HFFc6 (cell line): ENCODE measurements around the gene ATF6. TPM values are rescaled to one million over a fixed set of nuclear protein-coding genes. Genes with fewer than 3 reads are reported as not detected.

ENCODE experiments used
- DNase-seq: peaks from one replicate; pipeline ENCODE4 v3.0.0-alpha.2; 2018
- H3K27ac Mint-ChIP-seq: 2 replicates; pipeline ENCODE4 v1.8.0; 2020; ENCODE audit warnings: mild to moderate bottlenecking, mixed read lengths
- H3K27me3 Mint-ChIP-seq: 2 replicates; pipeline ENCODE4 v1.8.0; 2021; ENCODE audit warnings: mild to moderate bottlenecking, moderate library complexity, mixed read lengths; ENCODE audit not compliant: insufficient read depth
- H3K36me3 Mint-ChIP-seq: 2 replicates; pipeline ENCODE4 v1.8.0; 2021; ENCODE audit warnings: low read depth, mixed read lengths
- H3K4me1 Mint-ChIP-seq: 2 replicates; pipeline ENCODE4 v1.8.0; 2020; ENCODE audit warnings: low read depth, mixed read lengths
- H3K4me3 Mint-ChIP-seq: 2 replicates; pipeline ENCODE4 v1.8.0; 2020; ENCODE audit warnings: mild to moderate bottlenecking, moderate library complexity, mixed read lengths
- H3K9me3 Mint-ChIP-seq: 2 replicates; pipeline ENCODE4 v1.8.0; 2020; ENCODE audit warnings: mild to moderate bottlenecking, mixed read lengths
- total RNA-seq, 6 experiments: library from RNA; stranded (reverse); fragmentation: NEBNext Ultra II Directional; extraction: Animal tissue kit (Norgen Biotek cat#: 25700); gene quantifications; 2 replicates in 1 of 6; 3 replicates in 5 of 6; pipeline ENCODE4 v1.2.3, GENCODE V29; 2021
- TF ChIP-seq, protein P1 (sequence below): fragments of 200-600 bp; sonication (generic); IDR thresholded peaks from 2 replicates; pipeline ENCODE4 v1.5.0; 2021; ENCODE audit warnings: antibody characterized with exemption, mild to moderate bottlenecking

The ATF6 gene
- total RNA-seq, 6 experiments from 2014 or later: 23.7 to 29.9 (median 27.6) TPM

DNA sequence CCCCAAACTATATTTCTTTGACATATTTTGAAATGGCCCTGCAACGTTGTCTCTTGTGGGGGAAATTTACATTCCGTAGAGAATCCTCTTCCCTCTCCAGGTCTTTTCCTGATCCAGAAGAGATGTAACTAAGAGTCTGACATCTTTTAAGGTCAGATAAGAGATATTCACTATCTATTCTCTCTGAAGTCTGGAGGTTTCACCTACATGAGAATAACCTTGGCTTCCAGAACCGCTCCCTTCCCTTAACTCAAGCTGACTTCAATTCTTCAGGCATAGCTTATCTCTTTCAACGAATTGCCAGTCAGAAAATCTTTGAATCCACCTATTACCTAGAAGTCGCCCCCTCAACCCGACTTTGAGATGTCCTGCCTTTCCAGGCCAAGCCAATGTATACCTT lies 34.9 kb upstream of the ATF6 start:
- DNase-seq: no peak
- Mint-ChIP-seq H3K4me1 (peaks cover 90% of the 10 kb centered on the region), H3K36me3 (no peaks in the 10 kb centered on the region), H3K27ac (peak overlapping the region; percentile 76), H3K27me3 (no peaks in the 10 kb centered on the region), H3K4me3 (no peak overlapping the region; the same call in 1 of the 2 replicates), H3K9me3 (no peaks in the 10 kb centered on the region)
- TF ChIP-seq, protein P1, sequence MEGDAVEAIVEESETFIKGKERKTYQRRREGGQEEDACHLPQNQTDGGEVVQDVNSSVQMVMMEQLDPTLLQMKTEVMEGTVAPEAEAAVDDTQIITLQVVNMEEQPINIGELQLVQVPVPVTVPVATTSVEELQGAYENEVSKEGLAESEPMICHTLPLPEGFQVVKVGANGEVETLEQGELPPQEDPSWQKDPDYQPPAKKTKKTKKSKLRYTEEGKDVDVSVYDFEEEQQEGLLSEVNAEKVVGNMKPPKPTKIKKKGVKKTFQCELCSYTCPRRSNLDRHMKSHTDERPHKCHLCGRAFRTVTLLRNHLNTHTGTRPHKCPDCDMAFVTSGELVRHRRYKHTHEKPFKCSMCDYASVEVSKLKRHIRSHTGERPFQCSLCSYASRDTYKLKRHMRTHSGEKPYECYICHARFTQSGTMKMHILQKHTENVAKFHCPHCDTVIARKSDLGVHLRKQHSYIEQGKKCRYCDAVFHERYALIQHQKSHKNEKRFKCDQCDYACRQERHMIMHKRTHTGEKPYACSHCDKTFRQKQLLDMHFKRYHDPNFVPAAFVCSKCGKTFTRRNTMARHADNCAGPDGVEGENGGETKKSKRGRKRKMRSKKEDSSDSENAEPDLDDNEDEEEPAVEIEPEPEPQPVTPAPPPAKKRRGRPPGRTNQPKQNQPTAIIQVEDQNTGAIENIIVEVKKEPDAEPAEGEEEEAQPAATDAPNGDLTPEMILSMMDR: no peak

DNA sequence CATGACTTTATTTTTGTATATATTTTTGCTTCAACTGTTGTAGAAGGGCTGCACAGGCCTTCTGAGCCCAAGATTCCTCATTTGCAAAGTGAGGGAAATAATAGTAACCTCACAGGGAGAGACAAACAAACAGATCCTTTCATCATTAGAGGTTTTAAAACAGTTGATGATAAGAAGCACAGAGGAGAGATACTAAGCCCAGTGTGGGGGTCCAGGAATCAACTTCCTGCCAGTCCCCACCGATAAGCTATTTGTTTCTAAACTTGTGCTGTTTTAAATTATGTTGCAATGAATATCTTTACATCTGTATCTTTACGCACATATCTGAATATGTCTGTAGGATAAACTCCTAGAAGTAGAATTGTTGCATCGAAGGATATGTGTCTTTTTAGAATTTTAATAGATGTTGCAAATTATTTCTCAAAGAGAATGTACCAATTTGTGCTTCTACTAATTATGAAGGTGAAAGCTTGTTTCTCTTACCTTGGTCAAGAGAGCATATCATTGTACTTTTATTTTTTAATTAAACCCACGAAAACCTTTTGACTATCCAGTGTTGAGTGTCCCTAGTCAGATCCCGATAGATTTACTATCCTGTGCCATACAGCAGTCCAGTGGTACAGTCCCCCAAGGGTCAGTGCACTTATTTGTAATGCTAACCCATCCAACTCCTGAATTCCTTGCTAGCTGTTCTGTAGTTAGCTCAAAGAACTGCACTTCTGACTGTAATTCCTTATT lies 34.0 kb upstream of the ATF6 start:
- Mint-ChIP-seq H3K27ac (peak overlapping the region; percentile 83), H3K36me3 (no peaks in the 10 kb centered on the region), H3K27me3 (no peaks in the 10 kb centered on the region), H3K4me1 (peaks cover 98% of the 10 kb centered on the region), H3K9me3 (no peaks in the 10 kb centered on the region), H3K4me3 (no peak overlapping the region)
- TF ChIP-seq, protein P1: no peak
- no peak for DNase-seq

DNA sequence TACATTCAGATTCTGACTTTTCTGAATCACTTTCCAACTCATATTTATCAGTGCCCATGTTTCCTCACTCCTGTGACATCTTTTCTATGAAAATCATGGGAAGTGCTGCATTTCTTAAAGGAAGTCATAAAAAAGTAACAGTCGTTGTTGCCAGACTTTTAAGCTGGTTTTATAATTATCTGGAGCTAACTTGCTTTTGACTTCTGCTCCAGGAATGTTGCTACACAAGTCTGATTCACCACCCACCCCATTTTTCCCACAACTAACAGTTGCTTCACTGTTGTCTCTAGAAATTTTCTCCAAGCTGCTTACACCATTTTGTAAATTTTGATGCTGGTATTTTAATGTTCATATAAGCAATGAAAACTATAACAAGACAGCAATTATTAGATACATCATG lies 32.6 kb upstream of the ATF6 start:
- no peaks in the 10 kb centered on the region for H3K27me3 Mint-ChIP-seq
- H3K36me3 Mint-ChIP-seq: no peaks in the 10 kb centered on the region
- H3K27ac Mint-ChIP-seq: peak overlapping the region; percentile 83
- peak; percentile 93 for DNase-seq
- TF ChIP-seq, protein P1: no peak
- no peak overlapping the region for H3K4me3 Mint-ChIP-seq
- H3K9me3 Mint-ChIP-seq: no peaks in the 10 kb centered on the region
- H3K4me1 Mint-ChIP-seq: peaks cover 98% of the 10 kb centered on the region

DNA sequence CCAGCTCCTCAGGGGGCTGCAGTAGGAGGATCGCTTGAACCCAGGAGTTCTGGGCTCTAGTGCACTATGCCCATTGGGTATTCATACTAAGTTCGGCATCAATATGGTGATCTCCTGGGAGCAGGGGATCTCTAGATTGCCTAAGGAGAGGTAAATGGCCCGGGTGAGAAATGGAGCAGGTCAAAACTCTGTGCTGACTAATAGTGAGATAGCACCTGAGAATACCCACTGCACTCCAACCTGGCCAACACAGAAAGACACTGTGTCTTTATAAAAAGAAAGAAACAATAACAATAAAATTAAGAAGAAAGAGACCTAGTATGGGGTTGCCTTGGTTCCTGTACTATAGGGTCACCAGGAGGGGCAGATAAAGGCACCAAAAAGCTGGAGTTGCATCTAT lies 30.3 kb upstream of the ATF6 start:
- no peak for DNase-seq
- Mint-ChIP-seq H3K9me3 (no peaks in the 10 kb centered on the region), H3K4me1 (peaks cover 80% of the 10 kb centered on the region), H3K4me3 (peak overlapping the region; percentile 72; the same call in 1 of the 2 replicates), H3K36me3 (no peaks in the 10 kb centered on the region), H3K27ac (peak overlapping the region; percentile 80), H3K27me3 (no peaks in the 10 kb centered on the region)
- TF ChIP-seq, protein P1: no peak

DNA sequence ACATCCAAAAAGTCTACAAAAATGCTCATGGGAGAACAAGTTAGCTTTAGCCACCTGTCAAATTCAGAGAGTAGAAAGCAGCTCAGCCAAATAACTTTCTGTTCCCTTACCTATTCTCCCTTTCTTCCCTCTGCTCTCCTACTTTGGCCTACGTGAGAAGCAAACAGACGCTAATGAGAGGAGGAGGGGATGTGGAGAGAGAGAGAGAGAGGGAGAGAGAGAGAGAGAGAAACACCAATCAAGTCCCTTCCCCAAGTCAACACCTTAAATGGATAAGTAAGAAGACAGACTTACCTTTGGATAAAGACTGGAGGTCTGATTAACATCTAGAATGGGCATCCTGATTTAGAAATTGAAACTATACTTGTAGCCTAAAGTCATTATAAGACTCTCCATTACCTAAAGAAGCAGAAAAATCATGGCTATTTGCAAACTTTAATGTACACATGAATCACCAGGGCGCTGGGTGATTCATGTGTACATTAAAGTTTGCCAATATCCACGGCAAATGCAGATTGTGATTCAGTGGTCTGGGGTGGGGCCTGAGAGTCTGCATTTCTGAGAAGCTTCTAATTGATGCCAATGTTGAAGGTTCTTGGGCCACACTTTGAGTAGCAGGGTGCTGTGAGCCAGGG lies 29.7 kb upstream of the ATF6 start:
- DNase-seq: no peak
- no peaks in the 10 kb centered on the region for H3K9me3 Mint-ChIP-seq
- no peaks in the 10 kb centered on the region for H3K36me3 Mint-ChIP-seq
- peaks cover 78% of the 10 kb centered on the region for H3K4me1 Mint-ChIP-seq
- H3K4me3 Mint-ChIP-seq: peak overlapping the region; percentile 72
- H3K27me3 Mint-ChIP-seq: no peaks in the 10 kb centered on the region
- peak overlapping the region; percentile 80 for H3K27ac Mint-ChIP-seq
- TF ChIP-seq, protein P1: no peak
